ENCODE results near the gene NOTCH4.

- TF ChIP-seq, protein P1, sequence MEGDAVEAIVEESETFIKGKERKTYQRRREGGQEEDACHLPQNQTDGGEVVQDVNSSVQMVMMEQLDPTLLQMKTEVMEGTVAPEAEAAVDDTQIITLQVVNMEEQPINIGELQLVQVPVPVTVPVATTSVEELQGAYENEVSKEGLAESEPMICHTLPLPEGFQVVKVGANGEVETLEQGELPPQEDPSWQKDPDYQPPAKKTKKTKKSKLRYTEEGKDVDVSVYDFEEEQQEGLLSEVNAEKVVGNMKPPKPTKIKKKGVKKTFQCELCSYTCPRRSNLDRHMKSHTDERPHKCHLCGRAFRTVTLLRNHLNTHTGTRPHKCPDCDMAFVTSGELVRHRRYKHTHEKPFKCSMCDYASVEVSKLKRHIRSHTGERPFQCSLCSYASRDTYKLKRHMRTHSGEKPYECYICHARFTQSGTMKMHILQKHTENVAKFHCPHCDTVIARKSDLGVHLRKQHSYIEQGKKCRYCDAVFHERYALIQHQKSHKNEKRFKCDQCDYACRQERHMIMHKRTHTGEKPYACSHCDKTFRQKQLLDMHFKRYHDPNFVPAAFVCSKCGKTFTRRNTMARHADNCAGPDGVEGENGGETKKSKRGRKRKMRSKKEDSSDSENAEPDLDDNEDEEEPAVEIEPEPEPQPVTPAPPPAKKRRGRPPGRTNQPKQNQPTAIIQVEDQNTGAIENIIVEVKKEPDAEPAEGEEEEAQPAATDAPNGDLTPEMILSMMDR (IDR thresholded peaks at IDR 0.05) = no peak
- no peak for TF ChIP-seq POLR2A (IDR thresholded peaks at IDR 0.05)
Observed at GRCh38 chr6:32178547-32179440, 45.1 kb downstream of the NOTCH4 start.

Data from testis (tissue), 2 donors.